Measurements from ENCODE around the gene JUN. TPM values are rescaled to one million over a fixed set of nuclear protein-coding genes. Genes with fewer than 3 reads are reported as not detected.

JUN gene
- total RNA-seq, 1 donor from 2014 or later = 134 TPM

DNA sequence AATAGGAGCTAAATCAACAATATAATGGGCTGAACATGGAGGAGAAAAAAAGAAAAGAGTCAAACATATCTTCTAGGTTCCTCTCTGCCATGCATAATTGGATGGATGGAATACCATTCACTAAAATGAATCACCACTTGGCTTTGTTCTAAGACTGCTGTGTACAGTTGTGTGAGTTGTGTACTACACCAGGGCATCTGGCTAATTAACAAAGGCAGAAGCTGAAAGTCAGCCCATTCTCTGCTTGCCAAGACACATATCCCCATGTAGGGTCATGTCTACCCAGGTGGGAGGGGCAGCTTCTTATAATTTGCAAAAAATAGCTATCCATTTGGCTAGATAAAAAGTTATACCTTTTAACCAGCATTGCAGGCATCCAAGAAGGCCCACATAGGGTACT is 21.0 kb downstream of the JUN start:
- H3K4me3 Mint-ChIP-seq (ENCODE audit: unreplicated experiment) = no peak overlapping the region
- H3K4me1 Mint-ChIP-seq (ENCODE audit: unreplicated experiment) = peaks cover 36% of the 10 kb centered on the region
- H3K36me3 Mint-ChIP-seq (ENCODE audit: unreplicated experiment) = no peaks in the 10 kb centered on the region
- no peak for DNase-seq (ENCODE audit: extremely low spot score, unreplicated experiment)
- TF ChIP-seq, protein P1, sequence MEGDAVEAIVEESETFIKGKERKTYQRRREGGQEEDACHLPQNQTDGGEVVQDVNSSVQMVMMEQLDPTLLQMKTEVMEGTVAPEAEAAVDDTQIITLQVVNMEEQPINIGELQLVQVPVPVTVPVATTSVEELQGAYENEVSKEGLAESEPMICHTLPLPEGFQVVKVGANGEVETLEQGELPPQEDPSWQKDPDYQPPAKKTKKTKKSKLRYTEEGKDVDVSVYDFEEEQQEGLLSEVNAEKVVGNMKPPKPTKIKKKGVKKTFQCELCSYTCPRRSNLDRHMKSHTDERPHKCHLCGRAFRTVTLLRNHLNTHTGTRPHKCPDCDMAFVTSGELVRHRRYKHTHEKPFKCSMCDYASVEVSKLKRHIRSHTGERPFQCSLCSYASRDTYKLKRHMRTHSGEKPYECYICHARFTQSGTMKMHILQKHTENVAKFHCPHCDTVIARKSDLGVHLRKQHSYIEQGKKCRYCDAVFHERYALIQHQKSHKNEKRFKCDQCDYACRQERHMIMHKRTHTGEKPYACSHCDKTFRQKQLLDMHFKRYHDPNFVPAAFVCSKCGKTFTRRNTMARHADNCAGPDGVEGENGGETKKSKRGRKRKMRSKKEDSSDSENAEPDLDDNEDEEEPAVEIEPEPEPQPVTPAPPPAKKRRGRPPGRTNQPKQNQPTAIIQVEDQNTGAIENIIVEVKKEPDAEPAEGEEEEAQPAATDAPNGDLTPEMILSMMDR (IDR thresholded peaks at IDR 0.05) = no peak
- H3K9me3 Mint-ChIP-seq (ENCODE audit: unreplicated experiment) = no peaks in the 10 kb centered on the region
- no peaks in the 10 kb centered on the region for H3K27me3 Mint-ChIP-seq (ENCODE audit: unreplicated experiment)
- H3K27ac Mint-ChIP-seq (ENCODE audit: unreplicated experiment) = peak overlapping the region; percentile 86

DNA sequence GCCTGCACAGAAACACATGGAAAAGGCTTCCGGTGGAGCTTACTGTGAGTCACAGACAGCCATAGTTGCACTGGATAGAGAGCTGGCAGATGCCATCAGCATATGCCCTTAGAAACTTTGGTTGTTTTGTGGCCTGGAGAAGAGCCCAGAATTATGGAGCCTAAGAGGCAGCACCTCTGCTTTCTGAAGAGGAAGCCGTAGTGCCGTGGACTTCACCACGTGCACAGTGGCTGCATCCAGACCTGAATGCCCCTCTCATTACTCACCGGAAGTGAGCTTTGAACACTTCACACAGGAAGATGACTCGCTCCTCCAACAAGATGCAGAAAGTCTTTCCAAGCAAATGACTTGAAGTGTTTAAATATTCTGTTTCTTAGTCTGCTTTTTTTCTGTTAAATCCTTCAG is 28.4 kb downstream of the JUN start:
- TF ChIP-seq, protein P1 (IDR thresholded peaks at IDR 0.05) = no peak
- peaks cover 34% of the 10 kb centered on the region for H3K4me1 Mint-ChIP-seq (ENCODE audit: unreplicated experiment)
- H3K36me3 Mint-ChIP-seq (ENCODE audit: unreplicated experiment) = no peaks in the 10 kb centered on the region
- H3K9me3 Mint-ChIP-seq (ENCODE audit: unreplicated experiment) = no peaks in the 10 kb centered on the region
- H3K4me3 Mint-ChIP-seq (ENCODE audit: unreplicated experiment) = no peak overlapping the region
- H3K27ac Mint-ChIP-seq (ENCODE audit: unreplicated experiment) = peak overlapping the region; percentile 87
- no peaks in the 10 kb centered on the region for H3K27me3 Mint-ChIP-seq (ENCODE audit: unreplicated experiment)
- peak; percentile 82 for DNase-seq (ENCODE audit: extremely low spot score, unreplicated experiment)

DNA sequence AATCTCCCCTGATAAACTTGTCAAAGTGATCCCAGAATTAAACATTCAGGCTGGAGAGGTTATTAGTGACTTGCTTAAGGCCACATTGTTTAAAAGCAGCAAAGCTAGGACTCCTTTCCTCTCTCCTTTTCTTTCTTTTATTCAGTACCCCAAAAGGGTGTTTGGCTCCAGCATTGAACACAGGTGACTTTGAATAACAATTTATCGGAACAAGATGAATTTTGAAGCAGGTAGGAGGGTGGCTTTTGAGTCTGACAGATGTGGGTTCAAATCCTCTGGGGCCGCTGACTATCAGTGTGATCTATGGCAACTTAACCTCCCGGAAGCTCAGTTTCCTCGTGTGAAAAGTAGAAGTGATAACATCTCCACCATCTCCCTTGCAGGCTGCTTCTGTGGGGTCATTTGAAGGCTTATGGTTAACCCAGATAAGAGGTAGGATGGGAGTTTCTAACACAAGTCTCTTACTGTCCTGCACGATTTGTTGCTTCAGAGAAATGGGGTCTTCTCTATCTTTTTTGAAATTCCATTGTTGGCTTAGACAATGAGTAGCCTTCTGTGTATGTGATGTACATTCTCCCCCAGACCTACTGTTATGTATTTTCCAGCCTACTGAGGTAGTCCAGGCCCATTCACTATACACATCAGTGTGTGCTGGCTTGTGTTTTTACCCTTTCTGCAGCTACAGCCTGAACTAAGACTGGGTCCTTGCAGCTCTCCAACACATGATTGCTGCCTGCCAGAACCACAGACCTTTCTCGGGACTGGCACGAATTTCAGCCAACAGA is 29.0 kb downstream of the JUN start:
- Mint-ChIP-seq H3K27me3 (ENCODE audit: unreplicated experiment) (no peaks in the 10 kb centered on the region), H3K4me3 (ENCODE audit: unreplicated experiment) (no peak overlapping the region), H3K36me3 (ENCODE audit: unreplicated experiment) (no peaks in the 10 kb centered on the region), H3K27ac (ENCODE audit: unreplicated experiment) (peak overlapping the region; percentile 87), H3K9me3 (ENCODE audit: unreplicated experiment) (no peaks in the 10 kb centered on the region), H3K4me1 (ENCODE audit: unreplicated experiment) (peaks cover 34% of the 10 kb centered on the region)
- TF ChIP-seq, protein P1 (IDR thresholded peaks at IDR 0.05) = no peak
- DNase-seq (ENCODE audit: extremely low spot score, unreplicated experiment) = no peak

DNA sequence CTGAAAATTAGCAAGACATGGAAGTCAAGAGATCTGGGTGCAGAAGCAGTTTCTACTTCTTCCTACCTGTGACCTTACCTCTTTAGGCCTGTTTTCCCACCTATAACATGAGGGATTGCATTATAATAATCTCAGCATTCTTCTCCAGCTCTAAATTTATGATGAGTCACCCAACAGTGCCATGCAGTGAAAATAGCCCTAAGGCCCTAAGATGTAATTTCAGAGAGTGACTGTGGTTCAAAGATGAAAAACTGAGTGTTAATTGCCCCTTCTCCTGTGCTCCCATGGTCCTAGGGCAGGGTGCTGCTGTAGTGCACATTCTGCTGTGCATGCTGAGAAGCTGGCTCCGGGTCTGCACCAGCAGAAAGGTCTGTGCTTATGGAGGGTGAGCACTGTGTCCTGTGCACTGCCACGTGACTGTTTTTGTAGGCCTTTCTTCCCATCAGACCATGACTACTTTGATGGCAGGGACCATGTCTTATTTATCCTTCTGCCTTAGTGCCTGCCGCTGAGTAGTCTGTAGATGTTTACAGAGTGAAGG is 29.7 kb downstream of the JUN start:
- TF ChIP-seq, protein P1 (IDR thresholded peaks at IDR 0.05) = no peak
- no peaks in the 10 kb centered on the region for H3K36me3 Mint-ChIP-seq (ENCODE audit: unreplicated experiment)
- no peak overlapping the region for H3K4me3 Mint-ChIP-seq (ENCODE audit: unreplicated experiment)
- no peaks in the 10 kb centered on the region for H3K27me3 Mint-ChIP-seq (ENCODE audit: unreplicated experiment)
- no peak for DNase-seq (ENCODE audit: extremely low spot score, unreplicated experiment)
- peaks cover 34% of the 10 kb centered on the region for H3K4me1 Mint-ChIP-seq (ENCODE audit: unreplicated experiment)
- peak overlapping the region; percentile 87 for H3K27ac Mint-ChIP-seq (ENCODE audit: unreplicated experiment)
- no peaks in the 10 kb centered on the region for H3K9me3 Mint-ChIP-seq (ENCODE audit: unreplicated experiment)

DNA sequence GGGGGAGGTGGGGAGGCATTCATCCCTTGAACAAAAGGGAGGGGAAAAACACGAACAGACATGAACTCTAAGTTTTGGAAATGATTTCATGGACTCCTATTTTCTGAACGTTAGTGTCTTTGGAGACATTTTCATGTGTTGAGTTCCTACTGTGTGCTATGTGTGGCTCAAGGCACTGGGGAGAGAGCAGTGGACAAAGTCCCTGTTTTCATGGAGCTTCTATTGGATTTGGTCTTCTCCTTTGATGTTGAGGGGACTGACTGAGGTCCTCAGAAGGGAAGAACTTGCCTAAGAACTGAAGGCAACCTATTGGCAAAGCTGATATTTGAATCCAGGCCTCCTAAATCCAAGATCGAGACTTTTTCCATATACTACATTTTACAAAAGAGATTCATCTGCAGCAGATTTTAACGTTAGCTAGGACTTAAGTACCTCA is 30.4 kb downstream of the JUN start:
- TF ChIP-seq, protein P1 (IDR thresholded peaks at IDR 0.05) = no peak
- no peak overlapping the region for H3K4me3 Mint-ChIP-seq (ENCODE audit: unreplicated experiment)
- peaks cover 34% of the 10 kb centered on the region for H3K4me1 Mint-ChIP-seq (ENCODE audit: unreplicated experiment)
- H3K36me3 Mint-ChIP-seq (ENCODE audit: unreplicated experiment) = no peaks in the 10 kb centered on the region
- H3K27ac Mint-ChIP-seq (ENCODE audit: unreplicated experiment) = no peak overlapping the region
- DNase-seq (ENCODE audit: extremely low spot score, unreplicated experiment) = no peak
- no peaks in the 10 kb centered on the region for H3K27me3 Mint-ChIP-seq (ENCODE audit: unreplicated experiment)
- no peaks in the 10 kb centered on the region for H3K9me3 Mint-ChIP-seq (ENCODE audit: unreplicated experiment)
